Endometrial microvascular endothelial cells (primary cell): Measurements from ENCODE around the gene SRY. TPM values are rescaled to one million over a fixed set of nuclear protein-coding genes. Genes with fewer than 3 reads are reported as not detected.
"Not testable (repeated sequence)": the region's sequence is repeated elsewhere in the genome, so short reads cannot be mapped to it uniquely, and the experiment has no call there.

ENCODE experiments used
- in situ Hi-C: cut with HindIII; loops from 2 replicates; pipeline ENCODE4 v1.10.0; 2017; ENCODE audit warnings: low sequenced_read_pairs, low pct_unique_long_range_greater_than_20kb; ENCODE audit errors: inconsistent ontology term
- total RNA-seq: library from RNA; depleted of rRNA; stranded (reverse); fragments of >200 nt; gene quantifications from one replicate; pipeline ENCODE4 v1.2.3, GENCODE V29; 2015; ENCODE audit errors: inconsistent ontology term

The SRY gene
- not detected for total RNA-seq

DNA sequence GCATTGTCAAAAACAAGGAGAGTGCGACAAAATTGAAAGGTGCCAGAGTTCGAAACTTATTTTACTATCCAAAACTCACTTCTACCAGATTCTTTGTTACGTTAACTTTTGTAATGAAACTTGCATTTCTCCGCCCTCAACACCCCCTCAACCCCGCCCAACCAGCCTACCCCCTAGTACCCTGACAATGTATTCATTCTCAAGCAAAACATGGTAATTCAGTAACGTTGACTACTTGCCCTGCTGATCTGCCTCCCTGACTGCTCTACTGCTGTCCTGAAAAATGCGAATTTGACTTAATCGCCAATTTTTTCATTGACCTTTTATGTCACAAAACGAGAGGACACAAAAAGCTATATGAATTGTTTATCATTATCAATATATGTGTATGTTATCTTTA, at the start of gene SRY:
Gene SRY, minus strand, starts transcription at position 83 of the 400 bp plus-strand sequence. Its CDS starts 79 bp downstream, at position 4.
- in situ Hi-C loops: no loop called here

DNA sequence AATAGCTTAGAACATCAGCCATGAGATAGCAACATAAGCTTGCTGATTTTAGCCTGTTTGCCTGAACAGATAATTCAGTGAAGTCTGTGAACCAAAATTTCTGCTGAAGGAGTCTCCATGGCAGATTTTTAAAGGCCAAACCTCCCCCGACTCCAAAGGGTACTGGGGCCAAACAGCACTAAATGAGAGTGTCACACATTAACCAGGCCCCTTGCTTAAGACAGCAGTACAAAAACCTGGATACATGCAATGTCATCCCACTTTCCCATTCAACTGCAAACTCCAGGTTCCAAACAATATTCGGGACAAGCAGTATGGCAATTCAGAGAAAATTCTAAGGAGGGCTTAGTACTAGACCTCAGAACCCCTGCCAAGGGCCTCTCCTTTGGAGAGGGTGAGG, 49.6 kb upstream of the SRY start:
- in situ Hi-C loops: no loop called here

DNA sequence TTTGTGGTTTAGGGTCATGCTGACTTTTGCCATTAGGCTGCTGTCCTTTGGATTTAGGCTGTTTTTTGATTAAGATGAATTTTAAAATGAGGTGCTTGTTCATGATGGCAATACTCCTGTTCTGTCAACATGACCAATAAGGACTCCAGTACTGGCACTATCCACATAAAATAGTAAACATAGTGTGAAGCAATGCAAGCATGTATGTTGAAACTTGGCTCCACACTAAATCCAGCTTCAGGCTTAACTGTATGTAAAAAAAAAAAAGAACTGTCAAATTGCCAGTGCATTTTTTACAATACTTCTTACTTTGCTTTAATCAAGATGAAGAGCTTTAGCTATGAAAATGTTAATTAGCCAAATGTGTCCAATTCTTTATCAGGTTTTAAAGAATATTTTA, 47.7 kb upstream of the SRY start:
- in situ Hi-C loops: no loop called here

DNA sequence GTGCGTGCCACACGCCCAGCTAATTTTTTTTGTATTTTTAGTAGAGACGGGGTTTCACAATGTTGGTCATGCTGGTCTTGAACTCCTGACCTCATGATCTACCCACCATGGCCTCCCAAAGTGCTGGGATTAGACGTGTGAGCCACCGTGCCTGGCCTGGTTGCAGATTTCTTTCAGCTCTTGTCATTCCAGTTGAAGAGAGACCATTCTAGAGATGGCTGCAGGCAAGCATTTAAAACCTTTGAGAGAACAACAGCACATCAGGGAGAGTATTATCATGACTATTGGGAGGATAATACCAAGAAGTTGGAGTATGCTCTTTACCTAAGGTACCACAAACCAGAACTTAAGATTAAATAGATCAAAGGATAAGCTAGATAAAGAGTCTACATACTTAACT, 41.0 kb upstream of the SRY start:
- in situ Hi-C loops: no loop called here

DNA sequence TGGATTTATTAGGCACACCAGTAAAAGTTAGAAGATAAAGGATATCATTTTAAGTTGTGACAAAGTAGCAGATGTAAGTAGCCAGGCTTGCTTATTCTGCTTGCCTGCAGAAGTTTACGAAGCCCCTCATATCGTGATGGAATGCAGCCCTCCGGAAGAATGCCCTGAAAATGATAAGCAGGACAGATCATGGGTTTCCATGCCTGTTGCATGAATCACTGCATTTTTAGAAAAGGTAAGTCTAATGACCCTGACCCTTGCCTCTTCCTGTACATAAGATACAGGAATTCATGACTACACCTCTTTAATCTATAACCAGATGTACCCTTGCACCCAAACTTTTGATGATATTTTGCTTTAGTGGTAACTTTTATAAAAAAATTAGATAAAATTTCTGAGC, 37.0 kb upstream of the SRY start:
- in situ Hi-C loops: no loop called here

DNA sequence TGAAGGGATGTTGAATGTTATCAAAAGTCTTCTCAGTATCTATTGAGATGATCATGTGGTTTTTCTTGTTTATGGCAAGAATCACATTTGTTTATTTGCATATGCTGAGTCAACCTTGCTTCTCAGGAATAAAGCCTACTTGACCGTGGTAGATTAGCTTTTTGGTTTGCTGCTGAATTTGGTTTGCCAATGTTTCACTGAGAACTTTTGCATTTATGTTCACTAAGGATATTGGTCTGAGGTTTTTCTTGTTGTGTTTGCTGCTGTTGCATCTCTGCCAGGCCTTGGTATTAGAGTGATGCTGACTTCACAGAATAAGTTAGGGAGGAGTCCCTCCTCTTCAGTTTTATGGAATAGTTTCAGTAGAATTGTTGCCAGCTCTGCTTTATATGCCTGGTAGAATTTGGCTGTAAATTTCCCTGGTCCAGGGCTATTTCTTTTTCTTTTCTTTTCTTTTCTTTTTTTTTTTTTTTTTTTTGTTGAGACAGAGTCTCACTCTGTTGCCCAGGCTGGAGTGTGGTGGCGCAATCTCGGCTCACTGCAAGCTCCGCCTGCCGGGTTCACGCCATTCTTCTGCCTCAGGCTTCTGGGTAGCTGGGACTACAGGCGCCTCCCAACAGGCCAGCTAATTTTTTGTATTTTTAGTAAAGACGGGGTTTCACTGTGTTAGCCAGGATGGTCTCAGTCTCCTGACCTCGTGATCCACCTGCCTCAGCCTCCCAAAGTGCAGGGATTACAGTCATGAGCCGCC, 29.8 kb upstream of the SRY start:
- in situ Hi-C loops: not testable (repeated sequence)

DNA sequence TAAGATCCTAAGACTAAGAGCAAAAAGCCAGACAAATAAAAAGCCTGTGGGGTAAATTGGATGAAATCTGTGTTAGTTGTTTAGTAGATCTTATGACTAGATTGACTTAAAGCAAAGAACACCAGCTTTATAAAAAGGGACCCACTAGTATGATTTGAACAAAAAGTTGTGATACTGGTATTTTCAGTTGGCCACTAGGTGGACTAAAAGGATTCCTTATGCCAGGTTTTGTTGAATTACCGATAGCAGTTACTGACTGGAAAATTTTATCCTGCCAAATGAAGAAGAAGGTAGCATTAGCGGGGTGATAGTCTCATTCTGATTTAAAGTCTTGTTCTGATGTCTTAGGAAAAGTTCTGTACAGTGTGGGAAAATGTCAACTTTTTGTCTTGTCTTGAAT, 12.8 kb upstream of the SRY start:
- in situ Hi-C loops: no loop called here

DNA sequence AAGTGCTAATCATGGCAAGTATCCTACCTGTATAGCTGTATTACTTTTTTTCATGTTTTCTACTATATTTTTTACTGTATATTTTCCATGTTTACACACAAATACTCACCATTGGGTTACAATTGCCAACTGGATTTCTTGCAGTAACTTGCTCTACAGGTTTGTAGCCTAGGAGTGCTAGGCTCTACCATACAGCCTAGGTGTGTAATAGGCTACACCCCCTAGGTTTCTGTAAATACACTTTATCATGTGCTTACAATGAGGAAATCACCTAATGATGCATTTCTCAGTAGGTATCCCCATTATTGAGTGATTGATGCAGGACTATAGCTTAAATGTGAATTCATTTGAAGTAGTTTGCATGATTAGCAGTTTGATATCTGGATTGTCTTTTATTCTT, 10.5 kb upstream of the SRY start:
- in situ Hi-C loops: no loop called here

DNA sequence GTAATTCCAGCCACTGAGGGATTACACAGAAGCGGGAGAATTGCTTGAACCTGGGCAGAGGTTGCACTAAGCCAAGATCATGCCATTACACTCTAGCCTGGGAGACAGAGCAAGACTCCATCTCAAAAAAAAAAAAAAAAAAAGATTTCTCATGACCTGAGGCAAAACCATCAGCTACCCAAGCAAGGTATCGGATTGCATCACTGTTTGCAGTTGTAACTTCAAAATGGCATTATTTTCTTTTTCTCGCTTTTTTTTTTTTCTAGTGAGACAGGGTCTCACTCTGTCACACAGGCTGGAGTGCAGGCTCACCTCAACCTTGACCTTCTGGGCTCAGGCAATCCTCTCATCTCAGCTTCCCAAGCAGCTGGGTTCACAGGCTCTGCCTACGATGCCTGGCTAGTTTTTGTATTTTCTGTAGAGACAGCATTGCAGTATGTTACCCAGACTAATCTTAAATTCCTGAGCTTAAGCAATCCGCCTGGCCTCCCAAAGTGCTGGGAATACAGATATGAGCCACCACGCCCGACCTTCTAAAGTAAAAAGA, 9.6 kb upstream of the SRY start:
- in situ Hi-C loops: no loop called here

DNA sequence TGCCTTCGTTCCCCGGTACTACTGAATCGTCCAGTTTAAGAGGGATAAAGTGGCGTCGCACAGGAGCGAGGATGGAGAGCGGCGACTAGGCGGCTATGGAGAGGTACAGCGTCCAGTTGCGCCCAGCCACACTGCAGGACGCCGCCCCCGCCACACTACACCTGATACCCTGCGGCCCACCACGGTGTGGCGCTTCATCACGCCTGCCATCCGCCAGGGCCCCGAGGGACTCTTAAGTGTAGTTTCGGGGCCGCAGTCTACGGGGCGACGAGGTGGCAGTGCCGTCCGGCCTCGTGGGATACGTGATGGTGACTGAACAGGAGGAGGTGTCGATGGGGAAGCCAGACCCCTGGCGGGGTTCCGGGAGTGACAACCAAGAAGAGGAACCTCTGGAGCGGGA, 2.3 kb upstream of the SRY start:
- in situ Hi-C loops: no loop called here

DNA sequence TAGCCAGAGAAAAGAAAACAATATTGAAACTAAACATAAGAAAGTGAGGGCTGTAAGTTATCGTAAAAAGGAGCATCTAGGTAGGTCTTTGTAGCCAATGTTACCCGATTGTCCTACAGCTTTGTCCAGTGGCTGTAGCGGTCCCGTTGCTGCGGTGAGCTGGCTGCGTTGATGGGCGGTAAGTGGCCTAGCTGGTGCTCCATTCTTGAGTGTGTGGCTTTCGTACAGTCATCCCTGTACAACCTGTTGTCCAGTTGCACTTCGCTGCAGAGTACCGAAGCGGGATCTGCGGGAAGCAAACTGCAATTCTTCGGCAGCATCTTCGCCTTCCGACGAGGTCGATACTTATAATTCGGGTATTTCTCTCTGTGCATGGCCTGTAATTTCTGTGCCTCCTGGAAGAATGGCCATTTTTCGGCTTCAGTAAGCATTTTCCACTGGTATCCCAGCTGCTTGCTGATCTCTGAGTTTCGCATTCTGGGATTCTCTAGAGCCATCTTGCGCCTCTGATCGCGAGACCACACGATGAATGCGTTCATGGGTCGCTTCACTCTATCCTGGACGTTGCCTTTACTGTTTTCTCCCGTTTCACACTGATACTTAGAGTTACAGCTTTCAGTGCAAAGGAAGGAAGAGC, 488 bp downstream of the SRY start:
- in situ Hi-C loops: no loop called here

Other genes starting within 250 kb of the SRY start
- not detected for gene RPS4Y1, start 53.9 kb upstream of the SRY start, total RNA-seq
- gene ZFY, start 147.7 kb upstream of the SRY start, total RNA-seq: not detected